Skeletal muscle tissue (tissue), 4 donors: ENCODE results near the gene B3GNT2. TPM values are rescaled to one million over a fixed set of nuclear protein-coding genes. Genes with fewer than 3 reads are reported as not detected.
"Not testable (repeated sequence)": the region's sequence is repeated elsewhere in the genome, so short reads cannot be mapped to it uniquely, and the experiment has no call there.

ENCODE experiments used
- H3K27ac ChIP-seq: one replicate; pipeline ENCODE4 v1.7.0; 2013; ENCODE audit warnings: mild to moderate bottlenecking, low read depth, low read length, inconsistent platforms
- H3K27me3 ChIP-seq, 3 donors: one replicate each; pipeline ENCODE4 v1.7.0; 2013; ENCODE audit warnings: low read length in 3 of 3; ENCODE audit not compliant: control insufficient read depth in 3 of 3, insufficient read depth in 3 of 3
- H3K36me3 ChIP-seq, 3 donors: one replicate each; pipeline ENCODE4 v1.7.0; 2013; ENCODE audit warnings: low read length in 3 of 3; ENCODE audit not compliant: control insufficient read depth in 3 of 3, insufficient read depth in 3 of 3
- H3K4me1 ChIP-seq, 3 donors: one replicate each; pipeline ENCODE4 v1.7.0; 2013; ENCODE audit warnings: low read length in 3 of 3, mild to moderate bottlenecking in 3 of 3; ENCODE audit not compliant: control insufficient read depth in 3 of 3, insufficient read depth in 3 of 3
- H3K4me3 ChIP-seq, 3 donors: one replicate each; pipeline ENCODE4 v1.7.0; 2013; ENCODE audit warnings: low read length in 3 of 3
- H3K9ac ChIP-seq, 3 donors: one replicate each; pipeline ENCODE4 v1.7.0; 2013; ENCODE audit warnings: low read length in 3 of 3, mild to moderate bottlenecking in 3 of 3, moderate library complexity in 2 of 3, low read depth in 1 of 3
- H3K9me3 ChIP-seq, 3 donors: one replicate each; pipeline ENCODE4 v1.7.0; 2013; ENCODE audit warnings: low read length in 3 of 3; ENCODE audit not compliant: control insufficient read depth in 3 of 3
- total RNA-seq: library from RNA; depleted of rRNA; stranded (reverse); fragments of >200 nt; gene quantifications from one replicate; pipeline ENCODE4 v1.2.3, GENCODE V29; 2014
- donor health status: Osteomylitis.

The B3GNT2 gene
- total RNA-seq, 1 donor from 2014 or later: 11.0 TPM

- not testable (repeated sequence) for H3K27me3 ChIP-seq, H3K4me3 ChIP-seq, H3K9ac ChIP-seq, H3K36me3 ChIP-seq, H3K9me3 ChIP-seq, H3K27ac ChIP-seq
- peaks cover 8 to 18% (median 13%) of the 10 kb centered on the region in 3 donors for H3K4me1 ChIP-seq
These were observed 35.2 kb upstream of the B3GNT2 start for GRCh38 chr2:62160691-62161090.

- H3K4me1 ChIP-seq: peaks cover 0 to 3% (median under 1%) of the 10 kb centered on the region in 3 donors
- no peaks in the 10 kb centered on the region for H3K36me3 ChIP-seq
- H3K9ac ChIP-seq: no peak overlapping the region
- no peaks in the 10 kb centered on the region for H3K9me3 ChIP-seq
- no peak overlapping the region for H3K4me3 ChIP-seq
- no peaks in the 10 kb centered on the region for H3K27me3 ChIP-seq
- H3K27ac ChIP-seq: no peak overlapping the region
These were observed 32.6 kb upstream of the B3GNT2 start for GRCh38 chr2:62163106-62163831.

- no peaks in the 10 kb centered on the region for H3K27me3 ChIP-seq
- no peaks in the 10 kb centered on the region for H3K36me3 ChIP-seq
- no peak overlapping the region for H3K27ac ChIP-seq
- no peak overlapping the region for H3K4me3 ChIP-seq
- no peaks in the 10 kb centered on the region for H3K9me3 ChIP-seq
- no peaks in the 10 kb centered on the region for H3K4me1 ChIP-seq
- H3K9ac ChIP-seq: no peak overlapping the region
These were observed 32.1 kb upstream of the B3GNT2 start for GRCh38 chr2:62163834-62164233.

- Histone ChIP-seq H3K27ac (no peak overlapping the region), H3K36me3 (no peaks in the 10 kb centered on the region), H3K9ac (no peak overlapping the region), H3K4me1 (peaks cover 6 to 9% (median 9%) of the 10 kb centered on the region in 3 donors), H3K27me3 (no peaks in the 10 kb centered on the region), H3K4me3 (no peak overlapping the region), H3K9me3 (no peaks in the 10 kb centered on the region)
These were observed 20.2 kb upstream of the B3GNT2 start for GRCh38 chr2:62175728-62176127.

GRCh38 chr2:62176801-62177200 is 19.1 kb upstream of the B3GNT2 start:
- no peak overlapping the region for H3K9ac ChIP-seq
- H3K4me3 ChIP-seq: no peak overlapping the region
- no peaks in the 10 kb centered on the region for H3K36me3 ChIP-seq
- H3K9me3 ChIP-seq: no peaks in the 10 kb centered on the region
- no peak overlapping the region for H3K27ac ChIP-seq
- peaks cover 6 to 9% (median 9%) of the 10 kb centered on the region in 3 donors for H3K4me1 ChIP-seq
- H3K27me3 ChIP-seq: no peaks in the 10 kb centered on the region

- H3K9ac ChIP-seq: no peak overlapping the region
- no peaks in the 10 kb centered on the region for H3K27me3 ChIP-seq
- no peak overlapping the region for H3K4me3 ChIP-seq
- no peaks in the 10 kb centered on the region for H3K36me3 ChIP-seq
- H3K27ac ChIP-seq: no peak overlapping the region
- peaks cover 6 to 9% (median 9%) of the 10 kb centered on the region in 3 donors for H3K4me1 ChIP-seq
- no peaks in the 10 kb centered on the region for H3K9me3 ChIP-seq
These were observed 18.4 kb upstream of the B3GNT2 start for GRCh38 chr2:62177392-62178049.

- Histone ChIP-seq H3K27me3 (no peaks in the 10 kb centered on the region), H3K27ac (peak overlapping the region; percentile 36), H3K4me1 (peaks cover 6 to 9% (median 9%) of the 10 kb centered on the region in 3 donors), H3K36me3 (no peaks in the 10 kb centered on the region), H3K9ac (no peak overlapping the region), H3K4me3 (no peak overlapping the region), H3K9me3 (no peaks in the 10 kb centered on the region)
These were observed 17.1 kb upstream of the B3GNT2 start for GRCh38 chr2:62178741-62179271.

GRCh38 chr2:62180975-62181374 is 14.9 kb upstream of the B3GNT2 start:
- Histone ChIP-seq H3K9ac (no peak overlapping the region), H3K36me3 (no peaks in the 10 kb centered on the region), H3K4me1 (peaks cover 6 to 9% (median 9%) of the 10 kb centered on the region in 3 donors), H3K27ac (no peak overlapping the region), H3K9me3 (peaks cover 0 to 3% (median 0%) of the 10 kb centered on the region in 3 donors), H3K4me3 (no peak overlapping the region), H3K27me3 (no peaks in the 10 kb centered on the region)

GRCh38 chr2:62181843-62182242 is 14.1 kb upstream of the B3GNT2 start:
- Histone ChIP-seq H3K36me3 (no peaks in the 10 kb centered on the region), H3K27me3 (no peaks in the 10 kb centered on the region), H3K9me3 (peaks cover 0 to 3% (median 0%) of the 10 kb centered on the region in 3 donors), H3K27ac (no peak overlapping the region), H3K4me3 (no peak overlapping the region), H3K4me1 (peaks cover 6 to 9% (median 9%) of the 10 kb centered on the region in 3 donors), H3K9ac (no peak overlapping the region)
